PFSK-1 (cell line): Measurements from ENCODE around the gene CTSZ.

Source experiments
- POLR2AphosphoS5 ChIP-seq: IDR thresholded peaks from 2 replicates; pipeline ENCODE4 v1.6.1; 2012; ENCODE audit warnings: low read depth, mild to moderate bottlenecking, control low read depth, low read length, moderate library complexity
- REST ChIP-seq, 2 experiments: IDR thresholded peaks; 2 replicates each; pipeline versions ENCODE4 v1.6.1 to v1.8.0; 2011 to 2012; ENCODE audit warnings: low read depth in 2 of 2, low read length in 2 of 2, control low read depth in 1 of 2, inconsistent platforms in 1 of 2, mild to moderate bottlenecking in 1 of 2, moderate library complexity in 1 of 2; ENCODE audit not compliant: insufficient read depth in 1 of 2
- TAF1 ChIP-seq: IDR thresholded peaks from 2 replicates; pipeline ENCODE4 v1.6.1; 2012; ENCODE audit warnings: low read length, control low read depth, borderline replicate concordance; ENCODE audit not compliant: insufficient read depth

- TF ChIP-seq TAF1: no peak
- TF ChIP-seq POLR2AphosphoS5: no peak
- TF ChIP-seq REST (IDR thresholded peaks at IDR 0.05; ENCODE audit: insufficient read depth in 1 of 2, low read depth in 2 of 2, low read length in 2 of 2): no peak
Measured at GRCh38 chr20:58996226-58996611, 10.8 kb downstream of the CTSZ start.
